Measurements from ENCODE around the gene TNNI3K. TPM values are rescaled to one million over a fixed set of nuclear protein-coding genes. Genes with fewer than 3 reads are reported as not detected.

Gene TNNI3K
- polyA plus RNA-seq, 1 donor from 2014 or later = 3.5 TPM

- Histone ChIP-seq H3K9me2 (ENCODE audit: insufficient read depth, low read length) (no peaks in the 10 kb centered on the region), H3K4me2 (ENCODE audit: low read length) (no peak overlapping the region), H3K27ac (ENCODE audit: low read length) (no peak overlapping the region), H3K9ac (ENCODE audit: low read length) (no peak overlapping the region), H3F3A (ENCODE audit: insufficient read depth, low read length, poor library complexity, severe bottlenecking) (no peaks in the 10 kb centered on the region), H3K4me3 (ENCODE audit: low read length) (no peak overlapping the region), H3K36me3 (ENCODE audit: insufficient read depth, low read length) (no peaks in the 10 kb centered on the region), H3K79me2 (replicated peaks; ENCODE audit: insufficient read depth, low read length) (no peaks in the 10 kb centered on the region), H3K9me3 (ENCODE audit: low read length) (no peaks in the 10 kb centered on the region), H3K27me3 (ENCODE audit: insufficient read depth, low read depth, low read length) (no peaks in the 10 kb centered on the region), H2AFZ (ENCODE audit: low read depth, low read length) (no peak overlapping the region), H4K20me1 (ENCODE audit: insufficient read depth) (no peaks in the 10 kb centered on the region)
- TF ChIP-seq EP300 (conservative IDR thresholded peaks at IDR 0.05; ENCODE audit: poor library complexity, severe bottlenecking) (no peak), MXI1 (conservative IDR thresholded peaks at IDR 0.05; ENCODE audit: poor library complexity, severe bottlenecking) (no peak)
These were observed 184.4 kb downstream of the TNNI3K start for GRCh38 chr1:74419611-74420010.

GRCh38 chr1:74420467-74420866 lies 185.3 kb downstream of the TNNI3K start:
- no peak overlapping the region for H3K27ac ChIP-seq (ENCODE audit: low read length)

More at GRCh38 chr1:74420467-74420866, 185.3 kb downstream of the TNNI3K start:
- Histone ChIP-seq H4K20me1 (ENCODE audit: insufficient read depth) (no peaks in the 10 kb centered on the region), H3K4me3 (ENCODE audit: low read length) (no peak overlapping the region), H3K36me3 (ENCODE audit: insufficient read depth, low read length) (no peaks in the 10 kb centered on the region), H2AFZ (ENCODE audit: low read depth, low read length) (no peak overlapping the region), H3K9me3 (ENCODE audit: low read length) (no peaks in the 10 kb centered on the region), H3K27me3 (ENCODE audit: insufficient read depth, low read depth, low read length) (no peaks in the 10 kb centered on the region), H3K9ac (ENCODE audit: low read length) (no peak overlapping the region), H3K4me2 (ENCODE audit: low read length) (no peak overlapping the region), H3F3A (ENCODE audit: insufficient read depth, low read length, poor library complexity, severe bottlenecking) (no peaks in the 10 kb centered on the region), H3K79me2 (replicated peaks; ENCODE audit: insufficient read depth, low read length) (no peaks in the 10 kb centered on the region), H3K9me2 (ENCODE audit: insufficient read depth, low read length) (no peaks in the 10 kb centered on the region)
- TF ChIP-seq MXI1 (conservative IDR thresholded peaks at IDR 0.05; ENCODE audit: poor library complexity, severe bottlenecking) (no peak), EZH2 (IDR thresholded peaks at IDR 0.05; ENCODE audit: borderline replicate concordance, insufficient read depth, low read length, poor library complexity, severe bottlenecking) (no peak), REST (IDR thresholded peaks at IDR 0.05; ENCODE audit: borderline replicate concordance) (no peak), POLR2AphosphoS5 (IDR thresholded peaks at IDR 0.05) (no peak), RAD21 (conservative IDR thresholded peaks at IDR 0.05) (no peak), TAF1 (IDR thresholded peaks at IDR 0.05; ENCODE audit: low read depth) (no peak), CTCF (IDR thresholded peaks at IDR 0.05; ENCODE audit: poor library complexity, severe bottlenecking) (no peak)

All from neural cell (in vitro differentiated cells).